Hepatic stellate cell (primary cell): Measurements from ENCODE around the gene FUBP1.
"Not testable (repeated sequence)": the region's sequence is repeated elsewhere in the genome, so short reads cannot be mapped to it uniquely, and the experiment has no call there.

Source experiments
- DNase-seq: peaks from one replicate; pipeline ENCODE4 v3.0.0; 2011; ENCODE audit warnings: low spot score

The FUBP1 gene, protein sequence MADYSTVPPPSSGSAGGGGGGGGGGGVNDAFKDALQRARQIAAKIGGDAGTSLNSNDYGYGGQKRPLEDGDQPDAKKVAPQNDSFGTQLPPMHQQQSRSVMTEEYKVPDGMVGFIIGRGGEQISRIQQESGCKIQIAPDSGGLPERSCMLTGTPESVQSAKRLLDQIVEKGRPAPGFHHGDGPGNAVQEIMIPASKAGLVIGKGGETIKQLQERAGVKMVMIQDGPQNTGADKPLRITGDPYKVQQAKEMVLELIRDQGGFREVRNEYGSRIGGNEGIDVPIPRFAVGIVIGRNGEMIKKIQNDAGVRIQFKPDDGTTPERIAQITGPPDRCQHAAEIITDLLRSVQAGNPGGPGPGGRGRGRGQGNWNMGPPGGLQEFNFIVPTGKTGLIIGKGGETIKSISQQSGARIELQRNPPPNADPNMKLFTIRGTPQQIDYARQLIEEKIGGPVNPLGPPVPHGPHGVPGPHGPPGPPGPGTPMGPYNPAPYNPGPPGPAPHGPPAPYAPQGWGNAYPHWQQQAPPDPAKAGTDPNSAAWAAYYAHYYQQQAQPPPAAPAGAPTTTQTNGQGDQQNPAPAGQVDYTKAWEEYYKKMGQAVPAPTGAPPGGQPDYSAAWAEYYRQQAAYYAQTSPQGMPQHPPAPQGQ

DNA sequence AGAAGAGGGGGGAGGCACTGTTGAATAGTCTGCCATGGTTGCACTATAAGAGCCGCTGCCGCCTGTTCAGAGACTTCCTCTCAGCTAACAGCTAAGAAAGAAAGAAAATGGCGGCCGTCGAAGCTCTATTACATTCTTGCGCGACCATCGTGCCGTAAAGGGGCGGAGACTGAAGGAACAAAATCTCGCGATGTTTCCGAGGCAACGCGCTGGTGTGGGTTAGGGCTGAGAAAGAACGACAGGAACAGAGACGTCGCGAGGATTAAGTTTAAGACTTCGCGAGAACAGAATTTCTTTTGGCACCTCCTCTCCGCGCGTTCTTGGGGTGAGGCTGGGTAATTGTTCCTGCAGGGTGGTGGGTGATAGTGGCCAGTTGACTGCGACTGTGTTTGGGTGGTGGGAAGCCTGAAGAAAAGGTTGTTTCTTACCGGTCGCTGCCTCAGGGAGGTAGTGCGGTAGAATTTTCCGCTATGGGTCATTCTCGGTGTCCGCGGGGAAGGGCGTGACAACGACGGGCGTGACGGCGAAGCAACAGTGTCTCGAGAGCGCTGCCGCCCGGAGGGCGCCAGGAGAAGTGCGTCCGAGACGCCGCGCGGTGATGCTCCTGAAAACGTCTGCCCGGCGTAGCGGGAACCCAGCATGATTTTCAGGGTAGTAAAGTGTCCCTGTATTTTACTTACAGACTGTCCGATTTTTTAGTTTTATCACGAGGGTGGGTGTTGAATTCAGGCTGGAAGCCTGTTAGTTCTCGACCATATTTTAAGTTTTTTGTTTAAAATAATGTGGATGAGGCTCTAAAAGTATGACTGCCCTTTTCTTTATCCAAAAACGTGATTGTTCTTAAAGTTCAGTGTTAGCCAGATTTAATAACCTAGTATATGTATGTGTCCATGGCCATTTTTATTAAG, at the start of gene FUBP1:
TSS of gene FUBP1 (minus strand) at position 104 of the 908 bp plus-strand sequence. CDS start at position 36, 68 bp downstream.
- DNase-seq, result peak; percentile 86

DNA sequence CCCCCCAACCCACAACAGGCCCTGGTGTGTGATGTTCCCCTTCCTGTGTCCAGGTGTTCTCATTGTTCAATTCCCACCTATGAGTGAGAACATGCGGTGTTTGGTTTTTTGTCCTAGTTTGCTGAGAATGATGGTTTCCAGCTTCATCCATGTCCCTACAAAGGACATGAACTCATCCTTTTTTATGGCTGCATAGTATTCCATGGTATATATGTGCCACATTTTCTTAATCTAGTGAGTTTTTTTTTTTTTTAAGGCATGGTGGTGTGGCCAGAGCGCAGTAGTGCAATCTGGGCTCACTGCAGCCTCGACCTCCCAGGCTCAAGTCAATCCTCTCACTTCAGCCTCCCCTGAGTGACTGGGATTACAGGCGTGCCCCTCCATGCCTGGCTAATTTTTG, 42.3 kb upstream of the FUBP1 start:
- DNase-seq, result not testable (repeated sequence)

DNA sequence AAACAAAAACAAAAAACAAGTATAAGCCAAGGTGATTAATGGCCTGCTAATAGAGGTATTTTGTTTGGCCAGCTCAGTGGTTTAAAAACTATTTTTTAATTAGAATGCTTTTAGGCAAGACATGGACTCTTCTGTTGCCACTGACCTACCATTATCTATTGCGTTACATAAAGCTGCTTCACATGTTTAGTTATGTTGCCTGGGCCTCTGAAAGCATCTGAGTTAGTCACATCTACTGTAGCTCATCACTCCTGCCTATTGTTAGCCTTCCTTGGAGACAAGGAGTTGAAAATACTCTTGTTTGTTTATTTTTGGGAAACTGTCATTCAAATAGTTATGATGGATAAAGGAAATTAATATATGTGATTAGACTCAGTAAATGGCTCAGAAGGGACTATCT, 40.2 kb upstream of the FUBP1 start:
- no peak for DNase-seq

DNA sequence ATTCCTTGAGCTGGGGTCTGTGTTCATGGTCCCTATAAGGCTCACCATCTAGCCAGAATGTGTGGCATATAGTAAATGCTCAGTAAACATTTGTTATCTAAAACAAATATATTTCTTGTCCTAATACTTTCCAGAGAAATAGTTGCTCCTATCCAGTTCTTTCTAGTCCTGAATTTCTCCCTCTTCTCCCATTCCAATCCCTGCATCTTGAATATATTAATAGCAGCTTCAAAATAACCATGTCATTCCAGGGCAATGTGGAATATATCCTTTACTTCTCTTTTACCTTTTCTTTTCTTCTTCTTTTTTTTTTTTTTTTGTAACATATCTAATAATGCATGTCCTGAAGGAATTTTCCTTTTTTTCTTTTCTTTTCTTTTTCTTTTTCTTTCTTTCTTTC, 36.3 kb upstream of the FUBP1 start:
- DNase-seq, result no peak

DNA sequence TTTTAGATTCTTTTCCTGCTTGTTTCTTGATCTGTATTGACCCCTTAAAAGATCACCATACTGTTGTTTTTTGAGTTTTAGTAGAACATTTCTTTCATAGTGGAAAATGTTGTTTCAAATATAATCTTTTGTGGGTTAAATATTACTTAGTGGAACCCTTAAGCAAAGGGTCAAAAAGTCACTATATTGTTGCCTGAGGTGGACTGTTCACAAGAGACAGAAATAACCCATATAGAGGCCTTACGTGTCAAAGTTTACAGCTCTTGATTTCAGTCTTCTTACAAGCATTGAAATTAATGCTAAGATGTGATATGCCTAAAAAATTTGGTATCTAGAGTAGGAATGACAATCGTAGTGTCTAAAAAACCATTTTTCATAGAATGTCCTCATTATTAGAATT, 32.2 kb upstream of the FUBP1 start:
- DNase-seq, result no peak

DNA sequence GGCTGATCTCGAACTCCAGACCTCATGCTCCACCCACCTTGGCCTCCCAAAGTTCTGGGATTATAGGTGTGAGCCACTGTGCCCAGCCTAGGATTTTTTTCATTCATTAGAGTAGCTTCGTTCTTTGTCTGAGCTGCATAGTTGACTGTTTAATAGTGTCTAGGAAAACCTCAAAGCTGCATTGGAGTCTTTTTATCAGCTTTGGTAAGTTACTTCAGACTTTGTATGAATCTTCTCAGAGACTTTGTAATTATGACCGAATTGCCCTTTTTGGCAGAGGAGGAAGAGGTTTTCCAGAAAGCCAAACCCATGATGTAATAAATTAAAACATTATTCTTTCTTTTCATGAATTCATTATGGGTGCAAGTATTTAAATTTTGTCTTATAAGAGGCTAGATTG, 31.0 kb upstream of the FUBP1 start:
- no peak for DNase-seq

DNA sequence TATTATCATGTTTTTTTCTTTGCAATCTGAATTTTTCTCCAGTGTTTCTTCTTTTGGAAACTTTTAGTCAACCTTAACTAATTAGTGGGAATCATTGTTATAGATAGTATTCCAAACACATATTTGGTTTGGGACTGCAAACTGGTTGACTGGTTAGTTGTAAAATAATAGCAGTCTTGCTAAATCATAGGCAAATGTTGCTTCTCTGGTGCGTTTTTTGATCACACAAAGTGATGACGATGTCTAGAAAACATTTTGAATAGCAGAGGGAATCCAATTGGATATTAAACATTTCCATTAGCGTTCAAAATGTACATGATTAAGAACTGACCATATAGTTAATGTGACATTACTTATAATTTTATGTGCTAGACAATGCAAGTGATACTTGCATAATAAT, 30.4 kb upstream of the FUBP1 start:
- no peak for DNase-seq

DNA sequence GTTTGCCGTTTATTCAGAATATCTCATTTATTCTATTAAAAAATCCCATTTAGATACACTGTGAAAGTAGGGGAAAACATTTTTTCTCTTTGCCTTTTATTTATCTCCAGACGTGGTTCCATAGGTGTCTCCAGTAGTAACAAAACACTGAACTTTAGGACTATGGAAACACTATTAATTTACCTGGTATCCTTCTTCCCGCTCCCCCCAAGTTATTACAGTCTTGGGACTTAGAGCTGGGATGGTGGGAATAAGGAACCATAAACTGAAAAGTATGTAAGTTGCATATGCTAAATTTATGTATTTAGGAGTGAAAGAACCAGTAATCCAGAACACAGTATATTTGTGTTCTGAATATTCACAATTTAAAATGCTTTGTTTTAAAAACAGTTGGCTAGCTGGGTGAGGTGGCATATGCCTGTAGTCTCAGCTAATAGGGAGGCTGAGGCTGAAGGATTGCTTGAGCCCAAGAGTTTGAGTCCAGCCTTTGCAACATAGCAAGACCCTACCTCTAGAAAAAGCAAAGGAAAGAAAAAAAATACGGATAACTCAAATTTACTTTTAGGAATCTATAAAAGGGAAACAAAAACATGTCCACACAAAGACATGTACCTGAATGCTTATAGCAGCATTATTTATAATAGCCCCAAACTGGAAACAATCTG, 28.9 kb upstream of the FUBP1 start:
- no peak for DNase-seq

DNA sequence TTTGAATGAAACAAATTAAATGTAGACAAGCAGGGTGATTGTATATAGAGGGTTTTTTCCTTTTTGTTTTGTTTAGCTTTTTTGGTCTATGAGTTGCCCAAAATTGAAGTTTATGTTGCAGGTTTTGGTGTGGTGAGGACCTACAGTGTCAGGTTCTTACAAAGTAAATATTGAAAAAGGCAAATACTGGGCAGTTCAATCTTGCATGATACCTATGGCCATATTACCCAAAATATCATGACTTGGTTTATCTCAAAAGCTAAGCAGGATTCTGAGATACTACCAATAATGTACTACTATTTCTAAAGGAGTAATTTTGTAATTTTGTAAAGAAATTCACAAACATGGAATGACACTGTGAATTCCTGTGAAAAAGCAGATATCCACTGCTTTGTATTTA, 27.6 kb upstream of the FUBP1 start:
- DNase-seq, result no peak

DNA sequence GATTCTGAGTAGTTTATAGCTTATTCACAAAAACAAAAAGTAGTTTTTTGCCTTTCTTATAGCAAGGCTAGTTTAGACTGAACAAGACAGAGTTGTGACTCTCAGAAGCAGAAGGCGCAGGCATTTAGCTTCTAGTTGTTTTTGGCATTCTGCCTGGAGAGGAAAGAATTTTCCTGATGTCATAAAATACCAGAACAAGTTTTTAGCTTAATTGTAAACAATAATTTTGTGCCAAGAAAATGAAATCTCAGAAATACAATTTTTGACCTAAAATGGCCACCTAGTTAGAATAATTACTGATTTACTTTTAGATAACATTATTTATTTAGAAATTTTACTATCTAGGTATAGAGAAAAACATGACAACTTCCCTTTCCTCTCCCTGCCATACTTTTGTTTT, 26.9 kb upstream of the FUBP1 start:
- DNase-seq, result peak; percentile 30

DNA sequence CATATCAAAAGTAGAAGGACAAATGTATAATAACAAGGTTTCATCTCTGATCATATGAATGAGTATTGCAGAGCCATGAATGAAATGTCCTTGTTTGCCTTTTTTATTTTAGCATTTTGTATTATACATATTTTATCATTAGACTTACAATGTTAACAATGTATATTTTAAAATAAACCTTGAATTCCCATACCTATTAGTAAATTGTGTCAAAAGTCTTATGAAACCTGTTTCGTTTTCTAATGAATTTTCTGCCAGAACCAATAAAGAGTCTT, 26.5 kb upstream of the FUBP1 start:
- DNase-seq, result no peak

DNA sequence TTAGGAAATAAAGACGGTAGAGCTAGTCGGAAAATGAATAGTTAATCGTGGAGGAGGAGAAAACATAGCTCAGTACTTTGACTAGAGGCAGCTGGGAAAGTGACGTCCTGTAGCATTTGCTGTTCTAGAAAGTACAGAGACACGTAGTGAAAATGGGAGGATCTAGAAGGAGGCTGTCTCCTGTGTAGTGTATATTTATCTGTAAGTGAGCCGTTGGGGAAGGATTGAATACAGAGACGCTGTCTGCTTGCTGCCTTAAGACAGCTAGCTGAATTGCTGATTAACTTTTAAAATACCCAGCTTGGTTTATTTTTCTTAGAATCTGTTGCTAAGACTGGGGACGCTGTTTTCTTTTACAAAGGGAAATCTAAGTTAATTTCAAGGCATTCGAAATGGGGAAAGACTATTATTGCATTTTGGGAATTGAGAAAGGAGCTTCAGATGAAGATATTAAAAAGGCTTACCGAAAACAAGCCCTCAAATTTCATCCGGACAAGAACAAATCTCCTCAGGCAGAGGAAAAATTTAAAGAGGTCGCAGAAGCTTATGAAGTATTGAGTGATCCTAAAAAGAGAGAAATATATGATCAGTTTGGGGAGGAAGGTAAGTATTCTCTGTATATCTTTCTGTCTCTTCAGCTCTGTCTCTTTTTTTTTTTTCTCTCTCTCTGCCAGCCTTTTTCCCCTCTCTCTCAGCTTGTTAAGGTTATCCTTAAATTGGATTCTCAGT, 26.0 kb upstream of the FUBP1 start, which contains the start of gene DNAJB4:
TSS of gene DNAJB4 (plus strand) at position 221 of the 729 bp plus-strand sequence. CDS start at position 393, 172 bp downstream.
- peak; percentile 65 for DNase-seq

DNA sequence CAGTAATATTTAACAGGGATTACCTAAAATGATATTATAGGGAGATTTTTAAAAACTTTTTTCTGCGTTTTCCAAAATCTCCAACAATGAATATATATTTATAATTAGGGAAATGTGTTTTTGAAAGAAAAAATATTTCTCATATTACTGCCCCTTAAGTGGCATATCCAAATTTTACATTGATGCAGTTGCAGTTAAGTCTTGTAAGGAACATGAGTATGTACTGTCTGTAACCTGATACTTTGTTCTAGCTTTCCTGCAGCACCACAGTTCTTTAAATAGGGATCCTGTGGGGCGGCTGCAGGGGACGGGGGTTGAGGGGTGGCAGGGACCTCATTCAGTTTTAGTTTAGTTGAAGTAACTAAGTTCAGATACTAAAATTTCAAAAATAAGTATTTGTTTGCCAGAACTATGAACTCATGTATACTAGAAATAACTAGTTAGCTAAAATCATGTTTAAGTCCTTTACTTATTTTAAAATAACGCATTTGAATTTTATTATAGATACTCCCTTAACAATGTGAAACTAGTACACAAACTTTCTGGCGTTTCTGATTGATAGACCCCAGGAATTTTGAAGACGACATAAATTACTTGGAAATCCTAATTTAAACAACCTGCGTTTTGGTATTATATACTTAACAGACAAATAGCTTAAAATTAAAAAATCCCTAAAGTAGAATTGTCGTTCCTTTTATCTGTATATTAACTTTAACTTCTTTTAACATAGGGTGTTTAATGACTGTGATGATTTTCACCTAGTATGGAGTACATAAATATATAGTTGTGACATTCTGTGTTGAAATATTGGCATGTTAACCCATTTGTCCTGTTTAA, 25.2 kb upstream of the FUBP1 start:
- peak; percentile 29 for DNase-seq

DNA sequence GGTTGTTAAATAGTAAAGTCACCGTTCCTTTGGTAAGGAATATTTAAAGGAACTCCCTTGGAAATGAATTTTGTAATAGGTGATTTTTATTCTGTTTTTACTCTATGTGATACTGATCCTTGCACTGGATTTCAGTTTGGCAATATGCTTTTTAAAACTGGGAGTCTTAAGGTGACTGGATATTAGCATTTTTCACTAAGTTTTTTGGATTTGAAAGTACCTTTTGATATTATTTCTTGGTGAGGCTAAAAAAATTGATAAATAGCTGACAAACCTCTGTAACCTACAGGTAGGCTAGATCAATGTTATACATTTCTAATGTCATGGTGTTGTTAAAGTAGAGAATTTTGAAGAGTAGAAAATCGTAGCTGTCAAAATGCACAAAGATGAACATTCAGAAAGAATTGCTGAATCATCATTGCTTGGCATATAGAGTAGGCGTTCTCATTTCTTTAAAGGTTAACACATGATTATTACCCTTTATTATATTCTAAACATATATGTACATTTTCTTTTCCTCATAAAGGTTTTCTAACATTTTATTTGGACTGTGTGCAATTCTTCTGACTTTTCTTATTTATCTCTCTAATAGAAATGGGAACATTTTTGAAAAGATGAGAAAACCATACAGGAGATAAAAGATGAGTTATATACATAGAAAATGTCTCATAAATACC, 24.3 kb upstream of the FUBP1 start:
- no peak for DNase-seq

DNA sequence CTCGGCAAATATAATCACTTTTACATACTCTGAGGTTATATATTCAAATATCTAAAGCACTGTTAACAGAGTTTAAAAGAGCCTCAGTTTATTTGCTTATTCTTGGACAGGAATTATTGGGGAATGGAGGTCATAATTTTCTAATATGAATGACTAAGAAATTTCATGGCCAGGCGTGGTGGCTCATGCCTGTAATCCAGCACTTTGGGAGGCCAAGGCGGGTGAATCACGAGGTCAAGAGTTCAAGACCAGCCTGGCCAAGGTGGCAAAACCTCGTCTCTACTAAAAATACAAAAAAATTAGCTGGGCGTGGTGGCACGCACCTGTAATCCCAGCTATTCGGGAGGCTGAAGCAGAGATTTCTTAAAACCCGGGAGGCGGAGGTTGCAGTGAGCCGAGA, 21.7 kb upstream of the FUBP1 start:
- DNase-seq, result not testable (repeated sequence)

DNA sequence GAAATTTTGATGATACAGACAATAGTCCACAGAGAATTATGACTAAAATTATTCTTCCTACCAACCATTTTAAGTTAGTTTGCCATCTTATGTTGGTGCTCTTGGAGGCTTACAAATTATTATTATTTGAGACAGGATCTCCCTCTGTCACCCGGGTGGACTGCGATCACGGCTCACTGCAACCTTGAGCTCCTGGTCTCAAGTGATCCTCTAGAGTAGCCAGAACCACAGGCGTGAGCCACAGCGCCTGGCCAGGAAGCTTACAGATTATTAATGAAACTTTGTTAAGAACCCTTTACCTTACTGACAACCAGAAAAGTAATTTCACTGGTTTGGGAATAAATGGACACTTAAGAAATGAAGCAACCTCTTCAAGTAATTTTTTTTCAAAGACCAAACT, 17.9 kb upstream of the FUBP1 start:
- no peak for DNase-seq

DNA sequence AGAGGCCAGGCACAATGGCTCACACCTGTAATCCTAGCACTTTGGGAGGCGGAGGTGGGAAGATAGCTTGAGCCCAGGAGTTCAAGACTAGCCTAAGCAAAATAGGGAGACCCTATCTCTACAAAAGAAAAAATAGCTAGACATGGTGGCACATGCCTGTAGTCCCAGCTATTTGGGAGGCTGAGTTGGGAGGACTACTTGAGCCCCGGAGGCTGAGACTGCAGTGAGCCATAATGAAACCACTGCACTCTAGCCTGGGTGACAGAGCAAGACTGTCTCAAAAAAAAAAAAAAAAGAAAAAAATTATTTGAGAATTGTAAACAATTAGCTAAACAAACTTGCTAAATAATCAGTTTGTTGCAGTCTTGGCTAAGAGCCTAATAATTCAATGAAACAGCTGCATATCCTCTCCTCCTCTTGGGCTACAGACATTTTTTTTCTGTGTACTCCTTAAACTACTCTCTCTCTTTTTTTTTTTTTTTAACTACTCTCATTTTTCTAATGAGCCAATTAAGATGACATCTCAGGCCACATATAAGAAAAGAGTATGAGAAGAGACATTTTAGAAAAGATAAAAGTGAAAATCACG, 15.3 kb upstream of the FUBP1 start:
- DNase-seq, result no peak

DNA sequence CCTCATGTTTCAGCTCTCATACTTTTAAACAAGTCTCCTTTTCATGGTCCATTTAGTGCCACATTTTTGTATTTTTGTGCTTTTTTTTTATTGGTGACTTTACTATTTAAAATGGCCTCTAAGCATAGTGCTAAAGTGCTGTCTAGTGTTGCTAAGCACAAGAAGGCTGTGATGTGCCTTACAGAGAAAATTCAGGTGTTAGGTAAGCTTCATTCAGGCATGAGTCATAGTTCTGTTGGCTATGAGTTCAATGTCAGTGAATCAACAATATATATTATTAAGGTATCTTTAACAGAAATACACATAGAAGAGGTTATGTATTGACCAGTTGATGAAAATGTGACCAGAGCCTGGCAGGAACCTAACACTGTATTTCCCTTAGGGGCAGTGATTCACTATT, 12.8 kb upstream of the FUBP1 start:
- DNase-seq, result no peak

DNA sequence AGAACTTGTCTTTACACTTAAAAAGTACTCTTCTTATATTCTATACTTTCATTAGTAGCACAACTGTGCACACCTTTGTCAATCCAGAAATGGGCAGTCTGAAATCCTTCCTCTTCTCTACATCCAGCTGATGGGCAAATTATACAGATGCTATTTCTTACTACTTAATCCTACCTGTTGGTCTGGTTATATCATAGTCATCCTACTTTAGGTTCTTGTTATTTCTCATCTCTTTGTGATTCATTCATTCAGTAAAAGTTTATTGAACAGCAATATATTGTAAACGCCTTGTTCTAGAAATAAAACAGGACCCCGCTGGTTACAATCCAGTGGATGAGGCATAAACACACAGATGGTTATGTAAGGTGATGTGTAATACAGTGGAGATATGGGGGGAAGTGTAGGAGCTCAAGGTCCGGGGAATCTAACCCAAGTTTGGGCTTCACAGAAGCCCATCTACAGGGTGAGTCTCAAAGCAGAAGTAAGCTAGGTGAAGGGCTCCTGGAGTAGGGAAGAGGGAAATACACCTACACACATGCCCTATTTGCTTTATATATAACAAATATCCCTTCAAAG, 11.8 kb upstream of the FUBP1 start:
- DNase-seq, result no peak
